Lung microvascular endothelial cell (primary cell): ENCODE results near the gene FOXN3. TPM values are rescaled to one million over a fixed set of nuclear protein-coding genes. Genes with fewer than 3 reads are reported as not detected.
"Not testable (repeated sequence)": the region's sequence is repeated elsewhere in the genome, so short reads cannot be mapped to it uniquely, and the experiment has no call there.

Experiments
- DNase-seq, 2 donors: peaks; one replicate each; pipeline versions ENCODE4 v3.0.0 to v3.0.0-alpha.2; 2010; ENCODE audit warnings: low read depth in 2 of 2
- total RNA-seq: library from RNA; depleted of rRNA; stranded (reverse); fragments of >200 nt; gene quantifications from 2 replicates; pipeline ENCODE4 v1.2.1, GENCODE V29; 2014

Gene FOXN3
- total RNA-seq, 1 donor from 2014 or later, result 37.9 TPM

GRCh38 chr14:89175881-89176799 lies 240.9 kb downstream of the FOXN3 start:
- no peak for DNase-seq

GRCh38 chr14:89171628-89172027 lies 245.4 kb downstream of the FOXN3 start:
- no peak for DNase-seq

GRCh38 chr14:89171168-89171567 lies 245.9 kb downstream of the FOXN3 start:
- DNase-seq, result no peak

- no peak for DNase-seq
Observed at GRCh38 chr14:89167705-89168104, 249.3 kb downstream of the FOXN3 start.

- DNase-seq, result no peak
Observed at GRCh38 chr14:89166633-89167032, 250.4 kb downstream of the FOXN3 start.

- DNase-seq, result peak in 1 of 2 donors; percentile 88
Observed at GRCh38 chr14:89165189-89166181, 251.5 kb downstream of the FOXN3 start.

GRCh38 chr14:89164168-89165073 lies 252.6 kb downstream of the FOXN3 start:
- DNase-seq, result peak; percentile 10 to 15

- DNase-seq, result no peak
Observed at GRCh38 chr14:89163031-89163636, 253.9 kb downstream of the FOXN3 start.

- DNase-seq, result no peak
Observed at GRCh38 chr14:89162586-89162985, 254.4 kb downstream of the FOXN3 start.

- no peak for DNase-seq
Observed at GRCh38 chr14:89160437-89160836, 256.6 kb downstream of the FOXN3 start.

- no peak for DNase-seq
Observed at GRCh38 chr14:89158701-89159100, 258.3 kb downstream of the FOXN3 start.

GRCh38 chr14:89158104-89158503 lies 258.9 kb downstream of the FOXN3 start:
- not testable (repeated sequence) for DNase-seq

GRCh38 chr14:89155491-89155890 lies 261.5 kb downstream of the FOXN3 start:
- DNase-seq, result no peak

GRCh38 chr14:89151693-89152092 lies 265.3 kb downstream of the FOXN3 start:
- DNase-seq, result not testable (repeated sequence)

GRCh38 chr14:89146274-89146673 lies 270.8 kb downstream of the FOXN3 start:
- DNase-seq, result no peak

GRCh38 chr14:89144642-89145041 lies 272.4 kb downstream of the FOXN3 start:
- DNase-seq, result no peak

GRCh38 chr14:89144066-89144465 lies 273.0 kb downstream of the FOXN3 start:
- DNase-seq, result no peak

GRCh38 chr14:89143595-89143994 lies 273.4 kb downstream of the FOXN3 start:
- no peak for DNase-seq

GRCh38 chr14:89142366-89142765 lies 274.7 kb downstream of the FOXN3 start:
- no peak for DNase-seq

GRCh38 chr14:89141862-89142261 lies 275.2 kb downstream of the FOXN3 start:
- no peak for DNase-seq

- DNase-seq, result no peak
Observed at GRCh38 chr14:89140326-89140725, 276.7 kb downstream of the FOXN3 start.
